Upper lobe of left lung (tissue), 6 donors: ENCODE measurements around the gene MYO7A. TPM values are rescaled to one million over a fixed set of nuclear protein-coding genes. Genes with fewer than 3 reads are reported as not detected.

Source experiments
- ATAC-seq, 2 donors: fragments of 200-7000 bp; cut with Tn5 transposase; one replicate each; pipeline ENCODE4 v1.9.1; 2022; ENCODE audit warnings: mild to moderate bottlenecking in 2 of 2, moderate library complexity in 2 of 2; ENCODE audit not compliant: low FRiP score in 2 of 2
- DNase-seq, 2 donors: peaks; one replicate each; pipeline ENCODE4 v3.0.0-alpha.2; 2019 to 2020
- H3K27ac ChIP-seq, 4 donors: fragments of 200-600 bp; sonication (generic); one replicate each; pipeline ENCODE4 v1.5.1; 2016 to 2019
- H3K27me3 ChIP-seq, 4 donors: fragments of 200-600 bp; sonication (generic); one replicate each; pipeline ENCODE4 v1.5.1; 2017 to 2019
- H3K36me3 ChIP-seq, 4 donors: fragments of 200-600 bp; sonication (generic); one replicate each; pipeline ENCODE4 v1.5.1; 2016 to 2019
- H3K4me1 ChIP-seq, 4 donors: fragments of 200-600 bp; sonication (generic); one replicate each; pipeline ENCODE4 v1.5.1; 2018 to 2019
- H3K4me3 ChIP-seq, 4 donors: fragments of 200-600 bp; sonication (generic); one replicate each; pipeline ENCODE4 v1.5.1; 2017 to 2019; ENCODE audit warnings: mild to moderate bottlenecking in 2 of 4, moderate library complexity in 1 of 4
- H3K9me3 ChIP-seq, 4 donors: fragments of 200-600 bp; sonication (generic); one replicate each; pipeline ENCODE4 v1.5.1; 2018 to 2019
- EP300 ChIP-seq, 4 donors: sonication (generic); formaldehyde crosslinking; IDR thresholded peaks; one replicate each; pipeline ENCODE4 v1.5.1; 2017; ENCODE audit warnings: antibody characterized with exemption in 4 of 4, control low read depth in 2 of 4
- POLR2A ChIP-seq, 4 donors: fragments of 450-650 bp; IDR thresholded peaks; one replicate each; pipeline ENCODE4 v1.5.1; 2016 to 2017; ENCODE audit warnings: antibody characterized with exemption in 4 of 4, mild to moderate bottlenecking in 2 of 4
- POLR2AphosphoS5 ChIP-seq, 2 donors: sonication (generic); formaldehyde crosslinking; IDR thresholded peaks; one replicate each; pipeline ENCODE4 v1.5.1; 2017; ENCODE audit warnings: antibody characterized with exemption in 2 of 2
- WGBS, 2 donors: methylation state at CpG; one replicate each; pipeline ENCODE4 v1.1.5; 2017 to 2018; 5-methylcytosine and 5-hydroxymethylcytosine counted together
- total RNA-seq, 6 donors: library from RNA; depleted of rRNA in 4 of 6; stranded (reverse); fragments of >200 nt in 4 of 6; gene quantifications; one replicate each; pipeline versions ENCODE4 v1.1.0 to v1.2.1, GENCODE V29; 2016 to 2021
- TF ChIP-seq, protein P1 (sequence below), 6 experiments: fragments of 450-650 bp in 4 of 6; fragments of 200-600 bp in 2 of 6; sonication (generic) in 2 of 6; IDR thresholded peaks; one replicate each; pipeline ENCODE4 v1.5.1; 2016 to 2019; ENCODE audit warnings: antibody characterized with exemption in 6 of 6
- donor health status: DM: no; HTN: no; CAD: no; lungs with moderate emphysema.
- donor health status: DM: no; HTN: yes; CAD: no; lungs with severe emphysema.

The MYO7A gene
- total RNA-seq, 6 donors from 2014 or later: 2.4 to 27.2 (median 6.2) TPM

DNA sequence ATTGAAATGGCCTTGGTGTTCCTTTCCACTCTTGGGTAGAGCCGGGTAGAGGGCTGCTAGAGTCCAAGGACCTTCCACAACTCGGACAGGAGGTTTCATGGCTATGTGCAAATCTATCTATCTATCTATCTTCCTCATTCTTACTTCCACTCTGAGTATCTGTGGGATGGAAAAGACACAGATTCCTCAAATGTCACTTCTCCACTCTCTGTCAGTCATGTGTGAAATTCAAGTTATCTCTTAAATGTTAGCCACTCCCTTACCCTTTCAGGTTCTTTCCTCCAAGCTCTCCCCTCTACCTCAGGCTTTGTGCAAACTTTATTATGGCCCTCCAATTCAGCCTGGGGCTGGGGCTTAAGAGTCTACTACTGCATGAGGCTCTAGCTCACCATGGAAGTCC, 89.1 kb downstream of the MYO7A start:
- Histone ChIP-seq H3K4me3 (no peak overlapping the region), H3K27ac (no peak overlapping the region), H3K9me3 (no peaks in the 10 kb centered on the region), H3K36me3 (no peaks in the 10 kb centered on the region), H3K27me3 (no peaks in the 10 kb centered on the region), H3K4me1 (no peaks in the 10 kb centered on the region)
- DNase-seq: no peak
- WGBS, 2 donors: 76 to 82% methylated on average over 2 of the region's 2 CpGs
- TF ChIP-seq, protein P1, sequence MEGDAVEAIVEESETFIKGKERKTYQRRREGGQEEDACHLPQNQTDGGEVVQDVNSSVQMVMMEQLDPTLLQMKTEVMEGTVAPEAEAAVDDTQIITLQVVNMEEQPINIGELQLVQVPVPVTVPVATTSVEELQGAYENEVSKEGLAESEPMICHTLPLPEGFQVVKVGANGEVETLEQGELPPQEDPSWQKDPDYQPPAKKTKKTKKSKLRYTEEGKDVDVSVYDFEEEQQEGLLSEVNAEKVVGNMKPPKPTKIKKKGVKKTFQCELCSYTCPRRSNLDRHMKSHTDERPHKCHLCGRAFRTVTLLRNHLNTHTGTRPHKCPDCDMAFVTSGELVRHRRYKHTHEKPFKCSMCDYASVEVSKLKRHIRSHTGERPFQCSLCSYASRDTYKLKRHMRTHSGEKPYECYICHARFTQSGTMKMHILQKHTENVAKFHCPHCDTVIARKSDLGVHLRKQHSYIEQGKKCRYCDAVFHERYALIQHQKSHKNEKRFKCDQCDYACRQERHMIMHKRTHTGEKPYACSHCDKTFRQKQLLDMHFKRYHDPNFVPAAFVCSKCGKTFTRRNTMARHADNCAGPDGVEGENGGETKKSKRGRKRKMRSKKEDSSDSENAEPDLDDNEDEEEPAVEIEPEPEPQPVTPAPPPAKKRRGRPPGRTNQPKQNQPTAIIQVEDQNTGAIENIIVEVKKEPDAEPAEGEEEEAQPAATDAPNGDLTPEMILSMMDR (IDR thresholded peaks at IDR 0.05): no peak
- TF ChIP-seq POLR2AphosphoS5 (IDR thresholded peaks at IDR 0.05): no peak
- no peak for TF ChIP-seq POLR2A (IDR thresholded peaks at IDR 0.05)
- no peak for TF ChIP-seq EP300 (IDR thresholded peaks at IDR 0.05)
- no peak for ATAC-seq

DNA sequence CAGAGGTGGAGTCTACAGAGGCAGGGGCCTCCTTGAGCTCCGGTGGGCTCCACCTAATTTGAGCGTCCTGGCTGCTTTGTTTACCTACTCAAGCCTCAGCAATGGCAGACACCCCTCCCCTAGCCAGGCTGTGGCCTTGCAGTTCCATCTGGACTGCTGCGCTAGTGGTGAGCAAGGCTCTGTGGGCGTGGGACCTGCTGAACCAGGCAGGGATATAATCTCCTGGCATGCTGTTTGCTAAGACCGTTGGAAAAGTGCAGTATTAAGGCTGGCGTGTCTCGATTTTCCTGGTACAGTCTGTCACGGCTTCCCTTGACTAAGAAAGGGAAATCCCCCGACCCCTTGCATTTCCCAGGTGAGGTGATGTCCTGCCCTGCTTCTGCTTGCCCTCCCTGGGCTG, 95.8 kb downstream of the MYO7A start:
- TF ChIP-seq EP300 (IDR thresholded peaks at IDR 0.05) (no peak), POLR2A (IDR thresholded peaks at IDR 0.05) (no peak), POLR2AphosphoS5 (IDR thresholded peaks at IDR 0.05) (no peak)
- TF ChIP-seq, protein P1 (IDR thresholded peaks at IDR 0.05): no peak
- no peaks in the 10 kb centered on the region for H3K4me1 ChIP-seq
- H3K36me3 ChIP-seq: no peaks in the 10 kb centered on the region
- no peaks in the 10 kb centered on the region for H3K9me3 ChIP-seq
- H3K27me3 ChIP-seq: no peaks in the 10 kb centered on the region
- H3K27ac ChIP-seq: no peak overlapping the region
- no peak for DNase-seq
- ATAC-seq: no peak
- H3K4me3 ChIP-seq: no peak overlapping the region
- 63% methylated on average over 9 of the region's 9 CpGs; no CpG with 5 or more reads in 1 of the 2 donors for WGBS, 2 donors

DNA sequence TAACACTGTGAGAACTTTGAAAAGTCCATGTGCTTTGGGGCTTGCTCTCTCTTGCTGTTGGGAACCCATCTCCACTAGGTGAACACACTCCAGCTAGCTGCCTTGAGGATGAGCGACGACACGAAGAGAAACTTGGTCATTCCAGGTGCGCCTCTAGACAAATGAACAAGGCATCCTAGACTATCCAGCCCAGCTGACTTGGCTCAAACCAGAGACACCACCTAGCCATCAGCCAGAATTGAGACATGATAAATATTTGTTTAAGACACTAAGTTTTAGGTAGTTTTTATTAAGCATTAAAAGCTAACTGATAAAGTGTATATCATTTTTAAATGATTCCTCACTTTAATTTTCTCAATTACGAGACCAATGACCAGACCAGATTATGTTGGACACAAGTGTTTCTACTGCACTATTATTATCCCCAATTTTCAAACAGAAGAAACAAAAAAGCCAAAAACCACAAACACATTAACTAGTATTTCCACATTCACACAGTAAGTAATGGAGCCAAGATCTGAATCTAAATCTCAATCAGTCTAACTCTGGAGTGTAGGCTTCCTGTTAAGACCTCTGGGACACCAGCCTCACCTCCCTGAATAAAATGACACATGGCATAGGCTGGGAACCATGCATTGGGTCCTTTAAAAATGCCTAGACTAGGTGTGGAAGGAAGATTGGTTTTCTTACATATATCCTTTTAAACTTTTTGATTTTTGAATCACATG, 103.0 kb downstream of the MYO7A start:
- Histone ChIP-seq H3K36me3 (no peaks in the 10 kb centered on the region), H3K27ac (no peak overlapping the region), H3K9me3 (no peaks in the 10 kb centered on the region), H3K4me1 (no peaks in the 10 kb centered on the region), H3K27me3 (no peaks in the 10 kb centered on the region), H3K4me3 (no peak overlapping the region)
- no peak for TF ChIP-seq POLR2A (IDR thresholded peaks at IDR 0.05)
- TF ChIP-seq EP300 (IDR thresholded peaks at IDR 0.05): no peak
- TF ChIP-seq, protein P1 (IDR thresholded peaks at IDR 0.05): no peak
- no peak for TF ChIP-seq POLR2AphosphoS5 (IDR thresholded peaks at IDR 0.05)
- ATAC-seq (no peak), DNase-seq (no peak)
- 91 to 93% methylated on average over 5 of the region's 5 CpGs for WGBS, 2 donors

DNA sequence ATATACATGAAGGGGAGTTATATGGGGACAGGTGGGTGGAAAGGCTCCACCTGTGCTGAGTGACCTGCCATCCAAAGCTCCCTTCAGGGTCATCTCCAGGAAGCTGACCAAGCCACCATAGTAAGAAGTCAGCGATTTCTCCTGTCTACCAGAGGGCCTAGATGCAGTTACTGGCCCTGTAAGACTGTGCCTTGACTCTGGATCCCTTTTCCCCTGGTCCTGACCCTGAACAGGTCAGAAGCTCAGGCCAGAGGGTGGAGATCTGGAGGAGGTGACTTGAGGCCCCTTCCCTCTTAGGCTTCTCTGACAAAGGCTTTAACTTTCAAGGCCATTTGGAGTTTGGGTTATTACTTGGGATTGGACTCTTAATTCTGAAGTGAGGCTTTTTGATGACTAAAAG, 103.8 kb downstream of the MYO7A start:
- no peaks in the 10 kb centered on the region for H3K27me3 ChIP-seq
- ATAC-seq: no peak
- TF ChIP-seq, protein P1 (IDR thresholded peaks at IDR 0.05): no peak
- TF ChIP-seq POLR2A (IDR thresholded peaks at IDR 0.05) (no peak), EP300 (IDR thresholded peaks at IDR 0.05) (no peak), POLR2AphosphoS5 (IDR thresholded peaks at IDR 0.05) (no peak)
- no peak overlapping the region for H3K4me3 ChIP-seq
- DNase-seq: no peak
- WGBS, 2 donors: 73 to 100% methylated on average over 1 of the region's 1 CpG
- H3K9me3 ChIP-seq: no peaks in the 10 kb centered on the region
- no peaks in the 10 kb centered on the region for H3K36me3 ChIP-seq
- H3K27ac ChIP-seq: no peak overlapping the region
- H3K4me1 ChIP-seq: no peaks in the 10 kb centered on the region

DNA sequence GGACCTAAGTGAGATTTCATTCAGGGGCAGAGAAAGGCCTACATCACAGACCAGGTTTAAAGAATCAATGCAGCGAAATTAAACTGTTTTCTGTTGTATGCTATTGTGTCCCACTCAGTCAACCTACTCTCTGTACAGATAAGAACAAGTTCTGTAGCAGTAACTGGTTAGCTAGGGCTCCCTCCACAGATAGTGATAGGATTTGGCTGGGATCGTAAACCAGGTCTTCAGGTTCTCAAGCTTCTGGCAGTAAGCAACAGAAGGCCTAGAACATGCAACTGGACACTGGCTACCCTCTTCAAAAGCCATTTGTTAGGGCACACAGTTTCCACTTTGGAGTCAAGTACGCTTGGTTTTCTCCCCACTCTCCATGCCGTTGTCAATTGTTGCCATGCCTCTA, 104.2 kb downstream of the MYO7A start:
- no peaks in the 10 kb centered on the region for H3K27me3 ChIP-seq
- H3K4me1 ChIP-seq: no peaks in the 10 kb centered on the region
- no peaks in the 10 kb centered on the region for H3K9me3 ChIP-seq
- H3K27ac ChIP-seq: no peak overlapping the region
- ATAC-seq (no peak), DNase-seq (no peak)
- no peak for TF ChIP-seq POLR2A (IDR thresholded peaks at IDR 0.05)
- TF ChIP-seq, protein P1 (IDR thresholded peaks at IDR 0.05): no peak
- no peak for TF ChIP-seq POLR2AphosphoS5 (IDR thresholded peaks at IDR 0.05)
- TF ChIP-seq EP300 (IDR thresholded peaks at IDR 0.05): no peak
- H3K4me3 ChIP-seq: no peak overlapping the region
- 85 to 95% methylated on average over 4 of the region's 4 CpGs for WGBS, 2 donors
- H3K36me3 ChIP-seq: no peaks in the 10 kb centered on the region
